Neuronal stem cell (in vitro differentiated cells): ENCODE data around the gene PANX2.
"Not testable (repeated sequence)": the region's sequence is repeated elsewhere in the genome, so short reads cannot be mapped to it uniquely, and the experiment has no call there.

Experiments used
- DNase-seq: peaks from one replicate; pipeline ENCODE4 v3.0.0-alpha.2; 2013; ENCODE audit warnings: low spot score
- H2AFZ ChIP-seq: one replicate; pipeline ENCODE4 v1.6.1; 2013; ENCODE audit warnings: mild to moderate bottlenecking, low read length, inconsistent platforms
- H2AK5ac ChIP-seq: 2 replicates; pipeline ENCODE4 v1.6.1; 2013; ENCODE audit warnings: low read depth, mild to moderate bottlenecking, inconsistent platforms, low read length, moderate library complexity, mixed read lengths
- H2BK120ac ChIP-seq: 2 replicates; pipeline ENCODE4 v1.6.1; 2013; ENCODE audit warnings: low read depth, mild to moderate bottlenecking, inconsistent platforms, low read length, moderate library complexity, mixed read lengths
- H2BK12ac ChIP-seq: one replicate; pipeline ENCODE4 v1.6.1; 2013; ENCODE audit warnings: low read length, inconsistent platforms
- H2BK15ac ChIP-seq: 2 replicates; pipeline ENCODE4 v1.6.1; 2013; ENCODE audit warnings: mild to moderate bottlenecking, low read length, inconsistent platforms, mixed read lengths
- H2BK5ac ChIP-seq: one replicate; pipeline ENCODE4 v1.6.1; 2013; ENCODE audit warnings: inconsistent platforms, mild to moderate bottlenecking, low read length, moderate library complexity
- H3K14ac ChIP-seq: one replicate; pipeline ENCODE4 v1.6.1; 2013; ENCODE audit warnings: low read length, inconsistent platforms
- H3K18ac ChIP-seq: 2 replicates; pipeline ENCODE4 v1.6.1; 2013; ENCODE audit warnings: low read length, inconsistent platforms
- H3K23ac ChIP-seq: 2 replicates; pipeline ENCODE4 v1.6.1; 2013; ENCODE audit warnings: low read depth, mild to moderate bottlenecking, mixed read lengths, low read length, inconsistent platforms; ENCODE audit not compliant: poor library complexity
- H3K27ac ChIP-seq: replicated peaks from 3 replicates; pipeline ENCODE4 v1.5.1; 2013; ENCODE audit warnings: low read length, inconsistent platforms
- H3K27me3 ChIP-seq, 3 experiments: 2 replicates each; pipeline ENCODE4 v1.6.1; 2013; ENCODE audit warnings: low read length in 3 of 3, mild to moderate bottlenecking in 2 of 3, inconsistent platforms in 1 of 3, low read depth in 1 of 3, mixed read lengths in 1 of 3, moderate library complexity in 1 of 3; ENCODE audit not compliant: control insufficient read depth in 3 of 3, insufficient read depth in 3 of 3
- H3K36me3 ChIP-seq, 2 donors: replicated peaks in 1 of 2; 2 replicates each; pipeline ENCODE4 v1.6.1; 2013; ENCODE audit warnings: low read length in 2 of 2; ENCODE audit not compliant: control insufficient read depth in 2 of 2, insufficient read depth in 2 of 2
- H3K4ac ChIP-seq: 2 replicates; pipeline ENCODE4 v1.6.1; 2013; ENCODE audit warnings: inconsistent platforms, mild to moderate bottlenecking, low read length, moderate library complexity
- H3K4me1 ChIP-seq, 2 donors: 1 replicate in 1 of 2; 2 replicates in 1 of 2; pipeline ENCODE4 v1.6.1; 2013; ENCODE audit warnings: low read length in 2 of 2, low read depth in 1 of 2; ENCODE audit not compliant: control insufficient read depth in 2 of 2, insufficient read depth in 1 of 2
- H3K4me2 ChIP-seq: one replicate; pipeline ENCODE4 v1.6.1; 2013; ENCODE audit warnings: mild to moderate bottlenecking, low read length, inconsistent platforms; ENCODE audit not compliant: insufficient read depth, poor library complexity, severe bottlenecking
- H3K4me3 ChIP-seq, 2 donors: 2 replicates each; pipeline ENCODE4 v1.5.1; 2013; ENCODE audit warnings: low read length in 2 of 2, mild to moderate bottlenecking in 2 of 2, inconsistent platforms in 1 of 2, moderate library complexity in 1 of 2
- H3K79me1 ChIP-seq: one replicate; pipeline ENCODE4 v1.6.1; 2013; ENCODE audit warnings: low read depth, mild to moderate bottlenecking, inconsistent platforms, low read length, moderate library complexity
- H3K9ac ChIP-seq: one replicate; pipeline ENCODE4 v1.6.1; 2013; ENCODE audit warnings: mild to moderate bottlenecking, low read depth, low read length, inconsistent platforms; ENCODE audit not compliant: poor library complexity
- H3K9me3 ChIP-seq, 2 donors: replicated peaks in 1 of 2; 2 replicates each; pipeline versions ENCODE3 to v1.6.1; 2013; ENCODE audit warnings: low read length in 2 of 2, mild to moderate bottlenecking in 2 of 2, inconsistent platforms in 1 of 2, low read depth in 1 of 2, mixed read lengths in 1 of 2, moderate library complexity in 1 of 2; ENCODE audit not compliant: control insufficient read depth in 2 of 2, insufficient read depth in 1 of 2
- H4K8ac ChIP-seq: one replicate; pipeline ENCODE4 v1.6.1; 2013; ENCODE audit warnings: low read depth, mild to moderate bottlenecking, inconsistent platforms, low read length, moderate library complexity
- H4K91ac ChIP-seq: one replicate; pipeline ENCODE4 v1.6.1; 2013; ENCODE audit warnings: low read length, low read depth, mild to moderate bottlenecking, inconsistent platforms; ENCODE audit not compliant: poor library complexity
- WGBS, 2 donors: extraction: QIAGEN DNeasy Blood & Tissue Kit; methylation state at CpG; one replicate each; pipeline ENCODE4 v1.1.7; 2013; ENCODE audit warnings: missing lambda C conversion rate in 2 of 2, mixed read lengths in 1 of 2; ENCODE audit not compliant: insufficient read length in 2 of 2, insufficient replicate concordance in 1 of 2; ENCODE audit errors: extremely low coverage in 2 of 2; 5-methylcytosine and 5-hydroxymethylcytosine counted together

The PANX2 gene

DNA sequence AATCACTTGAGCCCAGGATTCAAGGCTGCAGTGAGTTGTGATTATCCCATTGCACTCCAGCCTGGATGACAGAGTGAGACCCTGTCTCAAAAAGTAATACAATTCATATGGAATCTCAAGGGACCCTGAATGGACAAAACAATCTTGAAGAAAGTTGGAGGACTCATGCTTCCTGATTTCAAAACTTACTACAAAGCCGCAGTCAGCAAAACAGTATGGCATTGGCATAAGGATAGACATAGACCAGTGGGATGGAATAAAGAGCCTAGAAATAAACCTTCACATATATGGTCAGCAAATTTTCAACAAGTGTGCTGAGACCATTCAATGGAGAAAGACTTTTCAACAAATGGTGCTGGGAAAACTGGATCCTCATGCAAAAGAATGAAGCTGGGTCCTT, 32.8 kb downstream of the PANX2 start:
- H4K91ac ChIP-seq, result no peak overlapping the region
- H3K4me2 ChIP-seq, result no peak overlapping the region
- no peak overlapping the region for H2BK15ac ChIP-seq
- no peak overlapping the region for H2BK5ac ChIP-seq
- no peak overlapping the region for H4K8ac ChIP-seq
- no peak overlapping the region for H3K23ac ChIP-seq
- no peak overlapping the region for H2BK12ac ChIP-seq
- no peak overlapping the region for H2BK120ac ChIP-seq
- no peaks in the 10 kb centered on the region for H3K27me3 ChIP-seq
- peaks cover 0 to 14% of the 10 kb centered on the region in 2 donors for H3K9me3 ChIP-seq
- H3K4me1 ChIP-seq, result peaks cover 10 to 21% of the 10 kb centered on the region in 2 donors
- no peak overlapping the region for H2AFZ ChIP-seq
- DNase-seq, result no peak
- peaks cover 19 to 56% of the 10 kb centered on the region in 2 donors for H3K36me3 ChIP-seq
- H3K4ac ChIP-seq, result no peak overlapping the region
- no peak overlapping the region for H3K4me3 ChIP-seq
- no CpG with 5 or more reads among the region's 1 CpG for WGBS, 2 donors
- H3K14ac ChIP-seq, result no peak overlapping the region
- H3K27ac ChIP-seq, result no peak overlapping the region
- H3K9ac ChIP-seq, result no peak overlapping the region
- H3K79me1 ChIP-seq, result peaks cover 13% of the 10 kb centered on the region
- no peak overlapping the region for H3K18ac ChIP-seq
- H2AK5ac ChIP-seq, result no peak overlapping the region

DNA sequence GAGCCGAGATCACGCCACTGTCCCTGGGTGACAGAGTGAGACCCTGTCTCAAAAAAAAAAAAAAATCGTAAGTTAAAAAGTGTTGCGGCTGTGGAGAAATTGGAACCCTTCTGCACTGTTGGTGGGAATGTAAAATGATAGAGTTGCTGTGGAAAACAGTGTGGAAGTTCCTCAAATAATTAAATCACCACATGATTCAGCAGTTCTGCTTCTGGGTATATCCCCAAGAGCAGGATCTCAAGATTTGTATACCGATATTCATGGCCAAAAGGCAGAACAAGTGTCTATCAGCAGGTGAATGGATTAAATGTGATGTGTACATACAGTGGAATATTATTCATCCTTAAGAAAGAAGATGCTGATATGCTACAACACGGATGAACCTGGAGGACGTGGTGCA, 34.0 kb downstream of the PANX2 start:
- no peak for DNase-seq

DNA sequence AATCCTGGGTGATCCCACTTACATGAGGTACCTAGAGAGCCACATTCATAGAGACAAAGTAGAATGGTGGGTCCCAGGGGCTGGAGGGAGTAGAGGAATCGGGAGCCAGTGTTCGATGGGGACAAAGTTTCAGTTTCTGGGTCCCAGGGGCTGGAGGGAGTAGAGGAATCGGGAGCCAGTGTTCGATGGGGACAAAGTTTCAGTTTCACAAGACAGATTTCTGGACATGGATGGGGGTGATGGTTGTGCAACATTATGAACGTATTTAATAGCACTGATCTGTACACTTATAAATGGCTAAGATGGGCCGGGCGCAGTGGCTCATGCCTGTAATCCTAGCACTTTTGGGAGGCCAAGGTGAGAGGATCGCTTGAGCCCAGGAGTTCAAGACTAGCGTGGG, 34.5 kb downstream of the PANX2 start:
- H2AK5ac ChIP-seq, H3K27me3 ChIP-seq, H3K27ac ChIP-seq, H3K23ac ChIP-seq, H3K4ac ChIP-seq, DNase-seq, H2BK12ac ChIP-seq, H3K4me3 ChIP-seq, H3K18ac ChIP-seq, H3K4me2 ChIP-seq, H2BK5ac ChIP-seq, H3K9ac ChIP-seq, H2BK120ac ChIP-seq, H2BK15ac ChIP-seq, H2AFZ ChIP-seq, H3K14ac ChIP-seq, H4K91ac ChIP-seq, H4K8ac ChIP-seq: not testable (repeated sequence)
- H3K79me1 ChIP-seq, result peaks cover 14% of the 10 kb centered on the region
- peaks cover 0 to 14% of the 10 kb centered on the region in 2 donors for H3K9me3 ChIP-seq
- peaks cover 7 to 17% of the 10 kb centered on the region in 2 donors for H3K4me1 ChIP-seq
- H3K36me3 ChIP-seq, result peaks cover 17 to 53% of the 10 kb centered on the region in 2 donors
- WGBS, 2 donors, result no CpG with 5 or more reads among the region's 9 CpGs

More for the DNA sequence above, 34.0 kb downstream of the PANX2 start:
- WGBS, 2 donors, result no CpG with 5 or more reads among the region's 7 CpGs
- Histone ChIP-seq H3K79me1 (peaks cover 14% of the 10 kb centered on the region), H3K9me3 (peaks cover 0 to 14% of the 10 kb centered on the region in 2 donors), H2BK15ac (no peak overlapping the region), H2AK5ac (no peak overlapping the region), H3K4me1 (peaks cover 8 to 21% of the 10 kb centered on the region in 2 donors), H4K91ac (no peak overlapping the region), H3K4me3 (no peak overlapping the region), H3K23ac (no peak overlapping the region), H4K8ac (no peak overlapping the region), H2AFZ (no peak overlapping the region), H3K9ac (no peak overlapping the region), H2BK5ac (no peak overlapping the region), H2BK120ac (no peak overlapping the region), H3K4me2 (no peak overlapping the region), H3K4ac (no peak overlapping the region), H3K36me3 (peaks cover 15 to 53% of the 10 kb centered on the region in 2 donors), H2BK12ac (no peak overlapping the region), H3K27ac (no peak overlapping the region), H3K27me3 (no peaks in the 10 kb centered on the region), H3K14ac (no peak overlapping the region), H3K18ac (no peak overlapping the region)

DNA sequence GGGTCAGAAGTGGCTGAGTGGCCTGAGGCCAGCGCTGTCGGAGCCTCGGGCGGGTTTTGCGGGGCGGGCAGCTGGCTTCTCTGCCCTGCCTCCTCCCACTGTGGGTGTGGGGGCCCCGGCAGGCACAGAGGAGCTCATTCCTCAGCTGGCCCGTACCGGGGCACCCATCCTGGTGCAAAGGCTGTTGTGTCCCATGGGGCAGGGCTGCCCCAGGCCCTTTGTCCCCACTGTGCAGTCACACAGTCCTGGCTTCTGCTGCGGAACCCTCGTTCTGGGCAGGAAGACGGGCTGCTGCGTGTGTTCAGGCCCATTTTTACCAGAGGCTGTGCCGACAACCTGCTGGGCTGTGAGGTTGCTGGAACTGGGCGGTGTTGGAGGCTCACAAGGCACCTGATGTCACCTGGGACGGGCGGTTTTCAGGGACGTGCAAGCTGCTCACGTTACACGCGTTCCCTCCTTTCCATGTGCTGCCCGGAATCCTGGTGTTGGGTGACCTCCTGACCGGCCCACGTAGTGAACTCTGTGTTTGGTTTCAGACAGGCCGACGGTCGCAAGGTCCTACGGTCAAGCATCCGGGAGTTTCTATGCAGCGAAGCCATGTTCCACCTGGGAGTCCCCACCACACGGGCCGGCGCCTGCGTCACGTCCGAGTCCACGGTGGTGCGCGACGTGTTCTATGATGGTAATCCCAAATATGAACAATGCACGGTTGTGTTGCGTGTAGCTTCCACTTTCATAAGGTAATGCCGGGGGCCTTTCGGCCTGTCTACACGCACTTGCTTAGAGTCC, 35.4 kb downstream of the PANX2 start:
- no CpG with 5 or more reads among the region's 45 CpGs for WGBS, 2 donors
- Histone ChIP-seq H3K27ac (no peak overlapping the region), H3K14ac (peak overlapping the region; percentile 90)

More for the DNA sequence above, 35.4 kb downstream of the PANX2 start:
- Histone ChIP-seq H4K8ac (no peak overlapping the region), H2BK5ac (no peak overlapping the region), H3K79me1 (peaks cover 16% of the 10 kb centered on the region), H3K36me3 (peaks cover 24 to 63% of the 10 kb centered on the region in 2 donors), H3K23ac (peak overlapping the region; percentile 43), H3K4me1 (peaks cover 7 to 16% of the 10 kb centered on the region in 2 donors), H3K4me2 (no peak overlapping the region), H3K27me3 (no peaks in the 10 kb centered on the region), H2BK15ac (no peak overlapping the region), H2BK12ac (peak overlapping the region; percentile 11), H3K18ac (no peak overlapping the region), H2AK5ac (no peak overlapping the region), H4K91ac (no peak overlapping the region), H2BK120ac (no peak overlapping the region), H3K4me3 (peak overlapping the region in 1 of 2 donors; percentile 1), H2AFZ (no peak overlapping the region), H3K4ac (peak overlapping the region; percentile 14), H3K9me3 (peaks cover 0 to 14% of the 10 kb centered on the region in 2 donors), H3K9ac (peak overlapping the region; percentile 70)
- DNase-seq, result no peak
